K562 (cell line): ENCODE results near the gene ODC1. TPM values are rescaled to one million over a fixed set of nuclear protein-coding genes. Genes with fewer than 3 reads are reported as not detected.

Experiments used
- ATAC-seq: fragments of 200-7000 bp; cut with Tn5 transposase; 3 replicates; pipeline ENCODE4 v1.9.1; 2020; ENCODE audit warnings: moderate library complexity
- BruUV-seq: library from RNA; stranded (reverse); fragments of 400-500 nt; replicated peaks from 2 replicates; lab custom pipeline; 2021; lab: Mats Ljungman, UMichigan
- CTCF ChIA-PET: fragments of 300-600 bp; formaldehyde crosslinking; extraction: SDS; loops from one replicate; lab custom pipeline; 2021; ENCODE audit warnings: low intra/inter-chr PET ratio; lab: Yijun Ruan, JAX
- POLR2A ChIA-PET: fragments of 300-600, 350-650 bp; sonication (Branson Sonifier 250); formaldehyde crosslinking; extraction: SDS; loops from one replicate; lab custom pipeline; 2021; ENCODE audit warnings: antibody characterized with exemption, inconsistent platforms; lab: Yijun Ruan, JAX
- DNase-seq, 4 experiments: peaks; one replicate each; pipeline versions ENCODE4 v3.0.0 to v3.0.0-alpha.2; 2011 to 2018; ENCODE audit warnings: low spot score in 3 of 4, mixed read lengths in 3 of 4; ENCODE audit errors: extremely low read depth in 1 of 4
- FAIRE-seq: peaks from 2 replicates; lab custom pipeline; 2011; peaks lifted over from hg19 to GRCh38; lab: Jason Lieb, UNC
- H2AFZ ChIP-seq: 2 replicates; pipeline ENCODE4 v1.6.0; 2011; ENCODE audit warnings: low read depth, low read length, control low read depth, inconsistent platforms
- H3K27ac ChIP-seq: fragments of 200-600 bp; 3 replicates; pipeline ENCODE4 v1.8.0; 2011; ENCODE audit warnings: low read depth, mild to moderate bottlenecking, control low read depth, inconsistent platforms, low read length, moderate library complexity, mixed read lengths; ENCODE audit errors: extremely low read depth
- H3K27me3 ChIP-seq, 2 experiments: fragments of 300-600 bp in 1 of 2; 2 replicates in 1 of 2; 3 replicates in 1 of 2; pipeline versions ENCODE4 v1.6.0 to v1.8.0; 2011; ENCODE audit warnings: inconsistent platforms in 2 of 2, low read length in 2 of 2, mild to moderate bottlenecking in 1 of 2, mixed read lengths in 1 of 2, moderate library complexity in 1 of 2; ENCODE audit not compliant: control insufficient read depth in 2 of 2, insufficient read depth in 2 of 2
- H3K36me3 ChIP-seq: fragments of 300-600 bp; 3 replicates; pipeline ENCODE4 v1.8.0; 2011; ENCODE audit warnings: mild to moderate bottlenecking, low read length, inconsistent platforms; ENCODE audit not compliant: control insufficient read depth, insufficient read depth
- H3K4me1 ChIP-seq, 2 experiments: fragments of 200-600 bp in 1 of 2; replicated peaks in 1 of 2; 2 replicates in 1 of 2; 3 replicates in 1 of 2; pipeline versions ENCODE4 v1.5.1 to v1.8.0; 2011; ENCODE audit warnings: inconsistent platforms in 2 of 2, low read length in 2 of 2, mild to moderate bottlenecking in 1 of 2, mixed read lengths in 1 of 2, moderate library complexity in 1 of 2; ENCODE audit not compliant: control insufficient read depth in 2 of 2, insufficient read depth in 2 of 2
- H3K4me2 ChIP-seq: 2 replicates; pipeline ENCODE4 v1.6.1; 2011; ENCODE audit warnings: low read length, control low read depth, inconsistent platforms, mixed read lengths; ENCODE audit not compliant: insufficient read depth
- H3K4me3 ChIP-seq: fragments of 200-600 bp; sonication (generic), shearing (Covaris generic); 2 replicates; pipeline ENCODE4 v1.5.1; 2016; ENCODE audit warnings: control low read depth, inconsistent platforms
- H3K79me2 ChIP-seq: fragments of 200-600 bp; 3 replicates; pipeline ENCODE4 v1.8.0; 2011; ENCODE audit warnings: low read length, inconsistent platforms; ENCODE audit not compliant: control insufficient read depth, insufficient read depth
- H3K9ac ChIP-seq, 2 experiments: 2 replicates each; pipeline versions ENCODE4 v1.6.0 to v1.6.1; 2011; ENCODE audit warnings: low read depth in 2 of 2, low read length in 2 of 2, control low read depth in 1 of 2, inconsistent platforms in 1 of 2, mild to moderate bottlenecking in 1 of 2, mixed read lengths in 1 of 2; ENCODE audit not compliant: insufficient read depth in 1 of 2
- H3K9me1 ChIP-seq: one replicate; pipeline ENCODE4 v1.6.0; 2011; ENCODE audit warnings: inconsistent platforms, mild to moderate bottlenecking, low read length, moderate library complexity; ENCODE audit not compliant: control insufficient read depth, insufficient read depth
- H3K9me3 ChIP-seq: replicated peaks from 2 replicates; pipeline ENCODE4 v1.5.1; 2011; ENCODE audit warnings: low read depth, low read length, inconsistent platforms; ENCODE audit not compliant: control insufficient read depth, insufficient read depth
- H4K20me1 ChIP-seq: replicated peaks from 2 replicates; pipeline ENCODE4 v1.6.1; 2011; ENCODE audit warnings: low read length, inconsistent platforms, mixed read lengths; ENCODE audit not compliant: control insufficient read depth, insufficient read depth
- EHMT2 ChIP-seq: fragments of 450-650 bp; IDR thresholded peaks from 2 replicates; pipeline ENCODE4 v1.6.1; 2018; ENCODE audit warnings: antibody characterized with exemption
- GATAD2A ChIP-seq: fragments of 450-650 bp; IDR thresholded peaks from 2 replicates; pipeline ENCODE4 v1.6.1; 2017
- KDM1A ChIP-seq, 2 experiments: fragments of 450-650 bp; IDR thresholded peaks; 2 replicates each; pipeline ENCODE4 v1.6.1; 2016; ENCODE audit warnings: mild to moderate bottlenecking in 2 of 2
- MXI1 ChIP-seq: IDR thresholded peaks from 2 replicates; pipeline ENCODE4 v1.6.1; 2011; ENCODE audit warnings: low read depth, mild to moderate bottlenecking, improper control_type of control experiment, low read length
- POLR2AphosphoS2 ChIP-seq: IDR thresholded peaks from 2 replicates; pipeline ENCODE4 v1.6.1; 2012; ENCODE audit warnings: low read length, improper control_type of control experiment
- PRPF4 ChIP-seq: fragments of 200-400 bp; formaldehyde crosslinking; IDR thresholded peaks from one replicate; pipeline ENCODE4 v1.6.1; 2017; ENCODE audit warnings: low read length, low read depth, mild to moderate bottlenecking; ENCODE audit not compliant: insufficient read depth, poor library complexity, severe bottlenecking
- SMAD2 ChIP-seq: fragments of 150-350 bp; IDR thresholded peaks from 2 replicates; pipeline ENCODE4 v1.6.1; 2014; ENCODE audit warnings: low read depth, mild to moderate bottlenecking, low read length
- SNRNP70 ChIP-seq: fragments of 200-400 bp; formaldehyde crosslinking; optimal IDR thresholded peaks from 2 replicates; pipeline ENCODE3; 2017; ENCODE audit warnings: low read depth, low read length
- SRF ChIP-seq, 2 experiments: fragments of 250-450, 450-650 bp in 1 of 2; sonication (Bioruptor Pico) in 1 of 2; sonication (generic) in 1 of 2; formaldehyde crosslinking; IDR thresholded peaks; 2 replicates each; pipeline versions ENCODE4 v1.5.0 to v1.5.1; 2020 to 2022; ENCODE audit warnings: mild to moderate bottlenecking in 1 of 2, missing genetic modification reagents in 1 of 2
- U2AF1 ChIP-seq: fragments of 200-400 bp; formaldehyde crosslinking; optimal IDR thresholded peaks from 2 replicates; pipeline ENCODE3; 2017; ENCODE audit warnings: mild to moderate bottlenecking, low read depth, low read length, moderate library complexity
- ZBTB8A ChIP-seq: fragments of 450-650 bp; IDR thresholded peaks from 2 replicates; pipeline ENCODE4 v1.6.1; 2018; ENCODE audit warnings: mild to moderate bottlenecking, moderate library complexity; ENCODE audit not compliant: partially characterized antibody
- ZNF134 ChIP-seq: fragments of 250-450 bp; sonication (Bioruptor Pico); conservative IDR thresholded peaks from 2 replicates; pipeline ENCODE4 v1.4.0; 2020
- ZNF143 ChIP-seq: sonication (generic); formaldehyde crosslinking; IDR thresholded peaks from 2 replicates; pipeline ENCODE4 v1.9.0; 2022; ENCODE audit warnings: mild to moderate bottlenecking, missing genetic modification reagents
- ZNF280A ChIP-seq: fragments of 450-650 bp; IDR thresholded peaks from 2 replicates; pipeline ENCODE4 v1.6.1; 2018; ENCODE audit warnings: mild to moderate bottlenecking, low read depth; ENCODE audit not compliant: partially characterized antibody
- ZNF507 ChIP-seq: conservative IDR thresholded peaks from 2 replicates; pipeline ENCODE4 v1.6.1; 2017; ENCODE audit warnings: missing genetic modification characterization, missing compliant biosample characterization
- ZNF655 ChIP-seq: fragments of 250-450 bp; sonication (Bioruptor Pico); IDR thresholded peaks from 2 replicates; pipeline ENCODE4 v1.5.0; 2021
- WGBS: fragments of 100-300 bp; shearing (Covaris generic); methylation state at CpG from one replicate; pipeline ENCODE4 v1.1.6; 2016; ENCODE audit warnings: low coverage, mixed read lengths; ENCODE audit not compliant: insufficient coverage; ENCODE audit errors: missing lambda C conversion rate; 5-methylcytosine and 5-hydroxymethylcytosine counted together
- in situ Hi-C: fragments of 300-500 bp; cut with MboI; formaldehyde crosslinking; loops from 4 replicates; pipeline ENCODE4 v1.15.0; 2018; ENCODE audit warnings: inconsistent platforms, mixed read lengths
- intact Hi-C: fragments of 100-400 bp; cut with micrococcal nuclease; formaldehyde crosslinking; loops from 2 replicates; pipeline ENCODE4 v1.14.2; 2022
- polyA plus RNA-seq, 8 experiments: library from polyadenylated mRNA; depleted of rRNA in 4 of 8; stranded (reverse) in 5 of 8; unstranded in 3 of 8; fragments of >200 nt; fragmentation: Nextera tagmentation in 2 of 8; fragmentation: Illumina TruSeq in 1 of 8; extraction: Ambion mirVana in 2 of 8; extraction: Trizol in 1 of 8; gene quantifications; 2 replicates each; pipeline versions ENCODE4 v1.2.1 to v1.2.3, GENCODE V29; 2011 to 2014; ENCODE audit warnings: inconsistent platforms in 1 of 8, missing spikeins in 1 of 8
- total RNA-seq, 7 experiments: library from RNA; depleted of rRNA in 6 of 7; stranded (reverse); fragments of >200 nt in 6 of 7; fragmentation: Illumina TruSeq in 2 of 7; extraction: Trizol in 2 of 7; gene quantifications; 2 replicates each; pipeline versions ENCODE4 v1.2.1 to v1.2.3, GENCODE V29; 2011 to 2021; ENCODE audit warnings: low replicate concordance in 1 of 7
- TF ChIP-seq, protein P1 (sequence below): fragments of 450-650 bp; formaldehyde crosslinking; IDR thresholded peaks from 2 replicates; pipeline ENCODE4 v1.4.0; 2020; ENCODE audit warnings: mild to moderate bottlenecking, moderate library complexity
- TF ChIP-seq, protein P2 (sequence below): fragments of 250-450 bp; sonication (Bioruptor Pico); IDR thresholded peaks from 2 replicates; pipeline ENCODE4 v1.8.0; 2022; ENCODE audit warnings: inconsistent platforms

The ODC1 gene
- total and polyA plus RNA-seq, 9 of the 15 experiments (the other 6 are each of a cell fraction or from before 2014, with no cell fraction given) = 142 to 563 (median 457) TPM

- Histone ChIP-seq H2AFZ (no peak overlapping the region), H3K4me1 (peaks cover 5 to 16% of the 10 kb centered on the region in 2 experiments; a peak in 4 of 5 replicates), H3K9me1 (peaks cover 8% of the 10 kb centered on the region), H3K4me2 (no peak overlapping the region), H3K27me3 (no peaks in the 10 kb centered on the region), H3K9me3 (0 out of 2 replicates have a peak, but pooled peaks cover 1% of the 10 kb centered on the region), H3K27ac (no peak overlapping the region; the same call in 2 of the 3 replicates), H3K9ac (peak overlapping the region in 1 of 2 experiments; percentile 81; a peak in 1 of 4 replicates), H3K4me3 (no peak overlapping the region), H3K36me3 (peaks cover 23% of the 10 kb centered on the region; the same call in 2 of the 3 replicates), H3K79me2 (peaks cover 16% of the 10 kb centered on the region; the same call in 2 of the 3 replicates), H4K20me1 (no peaks in the 10 kb centered on the region; the same call in 1 of the 2 replicates)
- BruUV-seq = no TSS peak
- 85% methylated on average over 13 of the region's 14 CpGs for WGBS
- intact Hi-C loops (no loop called here), in situ Hi-C loops (loop anchor here (25.0 kb wide), 1 partner anchor 138 kb away; no protein-coding TSS in a partner anchor)
- ATAC-seq (no peak), DNase-seq (no peak), FAIRE-seq (no peak)
- ChIA-PET CTCF (no interaction called here), POLR2A (no interaction called here)
- TF ChIP-seq ZNF655 (CRISPR knock-in tag) (no peak), POLR2AphosphoS2 (no peak), SRF (CRISPR knock-in tag; IDR thresholded peaks at IDR 0.05) (no peak), ZNF134 (CRISPR knock-in tag) (no peak), GATAD2A (no peak), KDM1A (IDR thresholded peaks at IDR 0.05) (no peak), ZBTB8A (no peak), MXI1 (no peak), SNRNP70 (no peak), SMAD2 (no peak), EHMT2 (no peak), U2AF1 (no peak), PRPF4 (no peak), ZNF507 (tag) (no peak), ZNF143 (no peak), ZNF280A (no peak)
- TF ChIP-seq, protein P1, sequence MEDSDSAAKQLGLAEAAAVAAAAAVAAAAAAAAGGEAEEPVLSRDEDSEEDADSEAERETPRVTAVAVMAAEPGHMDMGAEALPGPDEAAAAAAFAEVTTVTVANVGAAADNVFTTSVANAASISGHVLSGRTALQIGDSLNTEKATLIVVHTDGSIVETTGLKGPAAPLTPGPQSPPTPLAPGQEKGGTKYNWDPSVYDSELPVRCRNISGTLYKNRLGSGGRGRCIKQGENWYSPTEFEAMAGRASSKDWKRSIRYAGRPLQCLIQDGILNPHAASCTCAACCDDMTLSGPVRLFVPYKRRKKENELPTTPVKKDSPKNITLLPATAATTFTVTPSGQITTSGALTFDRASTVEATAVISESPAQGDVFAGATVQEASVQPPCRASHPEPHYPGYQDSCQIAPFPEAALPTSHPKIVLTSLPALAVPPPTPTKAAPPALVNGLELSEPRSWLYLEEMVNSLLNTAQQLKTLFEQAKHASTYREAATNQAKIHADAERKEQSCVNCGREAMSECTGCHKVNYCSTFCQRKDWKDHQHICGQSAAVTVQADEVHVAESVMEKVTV (CRISPR knock-in tag) = no peak
- TF ChIP-seq, protein P2, sequence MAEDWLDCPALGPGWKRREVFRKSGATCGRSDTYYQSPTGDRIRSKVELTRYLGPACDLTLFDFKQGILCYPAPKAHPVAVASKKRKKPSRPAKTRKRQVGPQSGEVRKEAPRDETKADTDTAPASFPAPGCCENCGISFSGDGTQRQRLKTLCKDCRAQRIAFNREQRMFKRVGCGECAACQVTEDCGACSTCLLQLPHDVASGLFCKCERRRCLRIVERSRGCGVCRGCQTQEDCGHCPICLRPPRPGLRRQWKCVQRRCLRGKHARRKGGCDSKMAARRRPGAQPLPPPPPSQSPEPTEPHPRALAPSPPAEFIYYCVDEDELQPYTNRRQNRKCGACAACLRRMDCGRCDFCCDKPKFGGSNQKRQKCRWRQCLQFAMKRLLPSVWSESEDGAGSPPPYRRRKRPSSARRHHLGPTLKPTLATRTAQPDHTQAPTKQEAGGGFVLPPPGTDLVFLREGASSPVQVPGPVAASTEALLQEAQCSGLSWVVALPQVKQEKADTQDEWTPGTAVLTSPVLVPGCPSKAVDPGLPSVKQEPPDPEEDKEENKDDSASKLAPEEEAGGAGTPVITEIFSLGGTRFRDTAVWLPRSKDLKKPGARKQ (CRISPR knock-in tag) = no peak
Observed at GRCh38 chr2:10400002-10400401, 48.1 kb downstream of the ODC1 start.
